Measurements from ENCODE around the gene COL20A1.

GRCh38 chr20:63253438-63254231 is 39.4 kb upstream of the COL20A1 start:
- TF ChIP-seq CTCF (conservative IDR thresholded peaks at IDR 0.05; ENCODE audit: low read depth, low read length), result no peak
- TF ChIP-seq EZH2phosphoT487 (IDR thresholded peaks at IDR 0.05; ENCODE audit: borderline replicate concordance, low read length), result no peak
